HepG2 (cell line): ENCODE results near the gene CDX1. TPM values are rescaled to one million over a fixed set of nuclear protein-coding genes. Genes with fewer than 3 reads are reported as not detected.

Experiments
- ARHGAP35 ChIP-seq: sonication (generic); formaldehyde crosslinking; IDR thresholded peaks from 2 replicates; pipeline ENCODE4 v1.9.0; 2022; ENCODE audit warnings: mild to moderate bottlenecking, inconsistent platforms, moderate library complexity, missing genetic modification reagents, borderline replicate concordance
- ARID5B ChIP-seq: IDR thresholded peaks from 2 replicates; pipeline ENCODE4 v1.4.0; 2020; ENCODE audit warnings: mild to moderate bottlenecking, missing genetic modification reagents
- CHD2 ChIP-seq: IDR thresholded peaks from 2 replicates; pipeline ENCODE4 v1.6.1; 2011; ENCODE audit warnings: low read depth, low read length, improper control_type of control experiment
- CHD4 ChIP-seq: fragments of 200-600 bp; sonication (generic); IDR thresholded peaks from 2 replicates; pipeline ENCODE4 v1.7.0; 2017; ENCODE audit warnings: mild to moderate bottlenecking, low read length, borderline replicate concordance
- ZBED4 ChIP-seq: sonication (generic); formaldehyde crosslinking; IDR thresholded peaks from 2 replicates; pipeline ENCODE4 v1.4.0; 2020; ENCODE audit warnings: missing genetic modification reagents, borderline replicate concordance
- ZBTB20 ChIP-seq: sonication (generic); formaldehyde crosslinking; IDR thresholded peaks from 2 replicates; pipeline ENCODE4 v1.8.1; 2023; ENCODE audit warnings: missing genetic modification reagents, low read depth, mild to moderate bottlenecking, borderline replicate concordance
- ZNF329 ChIP-seq: sonication (generic); formaldehyde crosslinking; IDR thresholded peaks from 2 replicates; pipeline ENCODE4 v1.9.0; 2021; ENCODE audit warnings: low read depth, mild to moderate bottlenecking, missing genetic modification reagents
- ZNF333 ChIP-seq: sonication (generic); formaldehyde crosslinking; IDR thresholded peaks from 2 replicates; pipeline ENCODE4 v1.4.0; 2020; ENCODE audit warnings: mild to moderate bottlenecking, missing genetic modification reagents, borderline replicate concordance
- ZNF431 ChIP-seq: sonication (generic); formaldehyde crosslinking; IDR thresholded peaks from 2 replicates; pipeline ENCODE4 v1.9.0; 2022; ENCODE audit warnings: missing genetic modification reagents, low read depth, mild to moderate bottlenecking, borderline replicate concordance
- ZNF546 ChIP-seq: sonication (generic); formaldehyde crosslinking; conservative IDR thresholded peaks from 2 replicates; pipeline ENCODE4 v1.8.1; 2023; ENCODE audit warnings: mild to moderate bottlenecking, missing genetic modification reagents
- ZNF660 ChIP-seq: sonication (generic); formaldehyde crosslinking; IDR thresholded peaks from 2 replicates; pipeline ENCODE4 v1.5.1; 2020; ENCODE audit warnings: mild to moderate bottlenecking, low read depth, missing genetic modification reagents, borderline replicate concordance
- ZSCAN29 ChIP-seq: sonication (generic); formaldehyde crosslinking; conservative IDR thresholded peaks from 2 replicates; pipeline ENCODE4 v1.4.0; 2020; ENCODE audit warnings: mild to moderate bottlenecking, missing genetic modification reagents
- polyA plus RNA-seq, 8 experiments: library from polyadenylated mRNA; depleted of rRNA in 3 of 8; stranded (reverse) in 7 of 8; unstranded in 1 of 8; fragments of >200 nt; fragmentation: Illumina TruSeq in 4 of 8; extraction: Trizol in 4 of 8; gene quantifications; 2 replicates each; pipeline versions ENCODE4 v1.2.1 to v1.2.3, GENCODE V29; 2011 to 2016; ENCODE audit warnings: low read depth in 4 of 8, missing spikeins in 1 of 8, mixed read lengths in 1 of 8; ENCODE audit not compliant: insufficient read depth in 1 of 8
- total RNA-seq, 5 experiments: library from RNA; depleted of rRNA; stranded (reverse); fragments of >200 nt; fragmentation: Illumina TruSeq; extraction: Trizol; gene quantifications; 2 replicates each; pipeline ENCODE4 v1.2.3, GENCODE V29; 2016; ENCODE audit warnings: low read depth in 1 of 5
- TF ChIP-seq, protein P1 (sequence below): sonication (generic); formaldehyde crosslinking; IDR thresholded peaks from 2 replicates; pipeline ENCODE4 v1.4.0; 2020; ENCODE audit warnings: missing genetic modification reagents, borderline replicate concordance
- TF ChIP-seq, protein P2 (sequence below): sonication (generic); formaldehyde crosslinking; IDR thresholded peaks from 2 replicates; pipeline ENCODE4 v1.4.0; 2020; ENCODE audit warnings: missing genetic modification reagents, borderline replicate concordance

Gene CDX1
- total and polyA plus RNA-seq, 2 of the 13 experiments (the other 11 are each of a cell fraction or from before 2014, with no cell fraction given), result not detected

DNA sequence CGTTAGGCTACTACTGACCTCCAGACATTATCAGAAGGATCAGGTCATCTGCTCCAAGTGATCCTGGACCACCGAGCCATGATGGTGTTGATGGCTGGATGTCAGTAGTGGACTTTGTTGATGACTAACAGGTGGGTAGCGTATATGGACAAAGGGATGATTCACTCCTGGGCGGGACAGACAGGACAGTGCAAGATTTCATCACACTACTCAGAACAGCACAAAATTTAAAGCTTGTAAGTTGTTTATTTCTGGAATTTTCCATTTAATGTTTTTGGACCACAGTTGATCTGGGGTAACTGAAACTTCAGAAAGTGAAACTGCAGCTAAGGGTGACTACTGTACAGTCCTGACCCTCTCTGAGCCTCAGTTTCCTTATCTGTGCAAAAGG, 23.6 kb upstream of the CDX1 start (continued):
- TF ChIP-seq ZBED4 (CRISPR knock-in tag) (no peak), ZBTB20 (CRISPR knock-in tag) (no peak), CHD2 (no peak), ZNF329 (0 out of 2 replicates have a peak, but pooled peaks have one; percentile 9), ZNF660 (CRISPR knock-in tag) (no peak), ZNF431 (CRISPR knock-in tag) (no peak), ZNF333 (peak; percentile 17; the same call in 1 of the 2 replicates), ZSCAN29 (CRISPR knock-in tag) (no peak; the same call in 1 of the 2 replicates), ARHGAP35 (CRISPR knock-in tag) (0 out of 2 replicates have a peak, but pooled peaks have one; percentile 3), ZNF546 (CRISPR knock-in tag) (no peak), ARID5B (CRISPR knock-in tag) (peak; percentile 76), CHD4 (no peak)
- TF ChIP-seq, protein P1, sequence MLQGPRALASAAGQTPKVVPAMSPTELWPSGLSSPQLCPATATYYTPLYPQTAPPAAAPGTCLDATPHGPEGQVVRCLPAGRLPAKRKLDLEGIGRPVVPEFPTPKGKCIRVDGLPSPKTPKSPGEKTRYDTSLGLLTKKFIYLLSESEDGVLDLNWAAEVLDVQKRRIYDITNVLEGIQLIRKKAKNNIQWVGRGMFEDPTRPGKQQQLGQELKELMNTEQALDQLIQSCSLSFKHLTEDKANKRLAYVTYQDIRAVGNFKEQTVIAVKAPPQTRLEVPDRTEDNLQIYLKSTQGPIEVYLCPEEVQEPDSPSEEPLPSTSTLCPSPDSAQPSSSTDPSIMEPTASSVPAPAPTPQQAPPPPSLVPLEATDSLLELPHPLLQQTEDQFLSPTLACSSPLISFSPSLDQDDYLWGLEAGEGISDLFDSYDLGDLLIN (CRISPR knock-in tag), result no peak
- TF ChIP-seq, protein P2, sequence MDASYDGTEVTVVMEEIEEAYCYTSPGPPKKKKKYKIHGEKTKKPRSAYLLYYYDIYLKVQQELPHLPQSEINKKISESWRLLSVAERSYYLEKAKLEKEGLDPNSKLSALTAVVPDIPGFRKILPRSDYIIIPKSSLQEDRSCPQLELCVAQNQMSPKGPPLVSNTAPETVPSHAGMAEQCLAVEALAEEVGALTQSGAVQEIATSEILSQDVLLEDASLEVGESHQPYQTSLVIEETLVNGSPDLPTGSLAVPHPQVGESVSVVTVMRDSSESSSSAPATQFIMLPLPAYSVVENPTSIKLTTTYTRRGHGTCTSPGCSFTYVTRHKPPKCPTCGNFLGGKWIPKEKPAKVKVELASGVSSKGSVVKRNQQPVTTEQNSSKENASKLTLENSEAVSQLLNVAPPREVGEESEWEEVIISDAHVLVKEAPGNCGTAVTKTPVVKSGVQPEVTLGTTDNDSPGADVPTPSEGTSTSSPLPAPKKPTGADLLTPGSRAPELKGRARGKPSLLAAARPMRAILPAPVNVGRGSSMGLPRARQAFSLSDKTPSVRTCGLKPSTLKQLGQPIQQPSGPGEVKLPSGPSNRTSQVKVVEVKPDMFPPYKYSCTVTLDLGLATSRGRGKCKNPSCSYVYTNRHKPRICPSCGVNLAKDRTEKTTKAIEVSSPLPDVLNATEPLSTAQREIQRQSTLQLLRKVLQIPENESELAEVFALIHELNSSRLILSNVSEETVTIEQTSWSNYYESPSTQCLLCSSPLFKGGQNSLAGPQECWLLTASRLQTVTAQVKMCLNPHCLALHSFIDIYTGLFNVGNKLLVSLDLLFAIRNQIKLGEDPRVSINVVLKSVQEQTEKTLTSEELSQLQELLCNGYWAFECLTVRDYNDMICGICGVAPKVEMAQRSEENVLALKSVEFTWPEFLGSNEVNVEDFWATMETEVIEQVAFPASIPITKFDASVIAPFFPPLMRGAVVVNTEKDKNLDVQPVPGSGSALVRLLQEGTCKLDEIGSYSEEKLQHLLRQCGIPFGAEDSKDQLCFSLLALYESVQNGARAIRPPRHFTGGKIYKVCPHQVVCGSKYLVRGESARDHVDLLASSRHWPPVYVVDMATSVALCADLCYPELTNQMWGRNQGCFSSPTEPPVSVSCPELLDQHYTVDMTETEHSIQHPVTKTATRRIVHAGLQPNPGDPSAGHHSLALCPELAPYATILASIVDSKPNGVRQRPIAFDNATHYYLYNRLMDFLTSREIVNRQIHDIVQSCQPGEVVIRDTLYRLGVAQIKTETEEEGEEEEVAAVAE (CRISPR knock-in tag), result 0 out of 2 replicates have a peak, but pooled peaks have one; percentile 22
